Endothelial cell of umbilical vein (primary cell): ENCODE measurements around the gene EML4. TPM values are rescaled to one million over a fixed set of nuclear protein-coding genes. Genes with fewer than 3 reads are reported as not detected.

Experiments
- BruUV-seq: library from RNA; stranded (reverse); fragments of 400-500 nt; replicated peaks from 2 replicates; lab custom pipeline; 2021; lab: Mats Ljungman, UMichigan
- CTCF ChIA-PET: fragments of 300-600, 350-600 bp; sonication (Branson Sonifier 250); formaldehyde crosslinking; loops from one replicate; lab custom pipeline; 2021; ENCODE audit warnings: antibody characterized with exemption, inconsistent platforms; lab: Charles Lee
- POLR2A ChIA-PET: fragments of 300-600, 350-600 bp; sonication (Branson Sonifier 250); formaldehyde crosslinking; loops from one replicate; lab custom pipeline; 2021; ENCODE audit warnings: antibody characterized with exemption, inconsistent platforms; lab: Charles Lee
- DNase-seq: peaks from one replicate; pipeline ENCODE4 v3.0.0-alpha.2; 2011; ENCODE audit warnings: low read depth, low spot score
- FAIRE-seq: peaks from 2 replicates; lab custom pipeline; 2011; peaks lifted over from hg19 to GRCh38; lab: Jason Lieb, UNC
- H2AFZ ChIP-seq: 2 replicates; pipeline ENCODE4 v1.6.0; 2012; ENCODE audit warnings: low read depth, low read length, control low read depth, inconsistent platforms
- H3K27ac ChIP-seq: 2 replicates; pipeline ENCODE4 v1.5.1; 2011; ENCODE audit warnings: low read depth, mild to moderate bottlenecking, control low read depth, low read length, moderate library complexity; ENCODE audit not compliant: insufficient read depth
- H3K27me3 ChIP-seq, 2 experiments: 2 replicates each; pipeline versions ENCODE4 v1.6.0 to v1.6.1; 2011; ENCODE audit warnings: low read length in 2 of 2, mixed read lengths in 1 of 2; ENCODE audit not compliant: control insufficient read depth in 2 of 2, insufficient read depth in 2 of 2
- H3K36me3 ChIP-seq, 2 experiments: 2 replicates in 1 of 2; 3 replicates in 1 of 2; pipeline ENCODE4 v1.5.1; 2011; ENCODE audit warnings: low read length in 2 of 2, mild to moderate bottlenecking in 1 of 2, moderate library complexity in 1 of 2; ENCODE audit not compliant: control insufficient read depth in 2 of 2, insufficient read depth in 2 of 2; ENCODE audit errors: extremely low read depth in 1 of 2
- H3K4me1 ChIP-seq: 3 replicates; pipeline ENCODE4 v1.5.1; 2011; ENCODE audit warnings: mild to moderate bottlenecking, low read length; ENCODE audit not compliant: control insufficient read depth, insufficient read depth; ENCODE audit errors: extremely low read depth
- H3K4me2 ChIP-seq: 2 replicates; pipeline ENCODE4 v1.6.1; 2011; ENCODE audit warnings: low read length, control low read depth, mixed read lengths; ENCODE audit not compliant: insufficient read depth
- H3K4me3 ChIP-seq, 3 experiments: fragments of 200-600 bp in 1 of 3; sonication (generic), shearing (Covaris generic) in 1 of 3; replicated peaks in 1 of 3; 2 replicates each; pipeline ENCODE4 v1.5.1; 2011 to 2016; ENCODE audit warnings: control low read depth in 3 of 3, low read length in 3 of 3, mild to moderate bottlenecking in 2 of 3, inconsistent platforms in 1 of 3, low read depth in 1 of 3, moderate library complexity in 1 of 3; ENCODE audit not compliant: insufficient read depth in 1 of 3
- H3K79me2 ChIP-seq: 2 replicates; pipeline ENCODE4 v1.6.0; 2012; ENCODE audit warnings: low read length, inconsistent platforms; ENCODE audit not compliant: control insufficient read depth, insufficient read depth
- H3K9ac ChIP-seq: replicated peaks from 2 replicates; pipeline ENCODE3; 2011; ENCODE audit warnings: low read length, control low read depth; ENCODE audit not compliant: insufficient read depth; ENCODE audit errors: extremely low read depth
- H3K9me1 ChIP-seq: replicated peaks from 3 replicates; pipeline ENCODE4 v1.6.0; 2011; ENCODE audit warnings: mild to moderate bottlenecking, low read length; ENCODE audit not compliant: control insufficient read depth, insufficient read depth; ENCODE audit errors: extremely low read depth
- H3K9me3 ChIP-seq: replicated peaks from 2 replicates; pipeline ENCODE4 v1.5.1; 2012; ENCODE audit warnings: low read length, inconsistent platforms; ENCODE audit not compliant: control insufficient read depth, insufficient read depth
- H4K20me1 ChIP-seq: replicated peaks from 2 replicates; pipeline ENCODE3; 2011; ENCODE audit warnings: mild to moderate bottlenecking, low read length; ENCODE audit not compliant: control insufficient read depth, insufficient read depth; ENCODE audit errors: extremely low read depth
- CTCF ChIP-seq, 2 donors: IDR thresholded peaks; 1 replicate in 1 of 2; 2 replicates in 1 of 2; pipeline ENCODE4 v1.5.1; 2011; ENCODE audit warnings: low read length in 2 of 2, mild to moderate bottlenecking in 2 of 2, moderate library complexity in 2 of 2, control low read depth in 1 of 2, inconsistent platforms in 1 of 2, low read depth in 1 of 2; ENCODE audit not compliant: insufficient read depth in 1 of 2; ENCODE audit errors: extremely low read depth in 1 of 2
- EZH2 ChIP-seq: IDR thresholded peaks from 2 replicates; pipeline ENCODE4 v1.6.1; 2012; ENCODE audit warnings: borderline replicate concordance, low read depth, mild to moderate bottlenecking, moderate library complexity, low read length, inconsistent platforms; ENCODE audit not compliant: severe bottlenecking
- FOS ChIP-seq: IDR thresholded peaks from 2 replicates; pipeline ENCODE4 v1.6.1; 2011; ENCODE audit warnings: mild to moderate bottlenecking, low read length, moderate library complexity, borderline replicate concordance; ENCODE audit not compliant: insufficient read depth
- GATA2 ChIP-seq: IDR thresholded peaks from 2 replicates; pipeline ENCODE4 v1.7.0; 2011; ENCODE audit warnings: low read depth, mild to moderate bottlenecking, moderate library complexity, mixed read lengths, low read length; ENCODE audit not compliant: insufficient read length, insufficient read depth
- JUN ChIP-seq: IDR thresholded peaks from 2 replicates; pipeline ENCODE4 v1.6.1; 2011; ENCODE audit warnings: borderline replicate concordance, low read depth; ENCODE audit not compliant: insufficient read length, insufficient read depth
- MAX ChIP-seq: IDR thresholded peaks from 2 replicates; pipeline ENCODE4 v1.6.1; 2011; ENCODE audit not compliant: insufficient read depth, insufficient read length
- MYC ChIP-seq: IDR thresholded peaks from one replicate; pipeline ENCODE4 v1.6.1; 2011; ENCODE audit warnings: mild to moderate bottlenecking, low read depth, low read length
- POLR2A ChIP-seq: IDR thresholded peaks from 2 replicates; pipeline ENCODE4 v1.6.1; 2012; ENCODE audit warnings: low read depth, mild to moderate bottlenecking, control low read depth, low read length
- POLR2AphosphoS5 ChIP-seq: IDR thresholded peaks from 2 replicates; pipeline ENCODE4 v1.6.1; 2012; ENCODE audit warnings: low read depth, mild to moderate bottlenecking, control low read depth, low read length, moderate library complexity; ENCODE audit not compliant: insufficient read depth
- dilution Hi-C: fragments of 300-500 bp; cut with MboI; formaldehyde crosslinking; loops from one replicate; pipeline ENCODE4 v1.15.0; 2019; ENCODE audit warnings: low sequenced_read_pairs; ENCODE audit not compliant: extremely low pct_ligation_motif_present
- intact Hi-C: fragments of 100-400 bp; cut with micrococcal nuclease; formaldehyde crosslinking; loops from one replicate; pipeline ENCODE4 v1.10.0; 2022
- polyA plus RNA-seq, 4 experiments: library from polyadenylated mRNA; depleted of rRNA in 3 of 4; stranded (reverse) in 3 of 4; unstranded in 1 of 4; fragments of >200 nt; gene quantifications; 2 replicates each; pipeline versions ENCODE4 v1.2.1 to v1.2.3, GENCODE V29; 2011 to 2012; ENCODE audit warnings: missing spikeins in 1 of 4
- total RNA-seq: library from RNA; stranded (reverse); gene quantifications from 2 replicates; pipeline ENCODE4 v1.2.3, GENCODE V29; 2021

Gene EML4
- total and polyA plus RNA-seq, 2 donors (not counting 3 experiments of a cell fraction or from before 2014, with no cell fraction given): 13.3 to 32.0 TPM

DNA sequence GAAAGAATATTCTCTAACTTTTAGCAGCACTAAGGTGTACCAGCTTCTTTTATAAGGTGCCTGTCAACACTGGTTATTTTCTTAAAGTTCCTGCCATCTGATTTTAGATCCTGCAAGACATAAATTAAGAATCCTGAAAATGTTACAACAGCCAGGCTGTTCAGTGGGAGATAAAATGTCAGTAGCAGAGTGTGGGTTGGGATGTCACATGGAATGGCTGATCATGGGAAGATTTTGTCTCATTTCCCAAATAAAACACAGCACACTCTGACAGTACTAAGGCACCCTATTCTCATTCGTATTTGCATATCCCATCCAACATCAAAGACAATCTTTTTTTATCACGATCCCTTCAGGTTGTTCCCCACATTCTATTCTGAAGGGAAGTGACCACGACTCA is 194.3 kb downstream of the EML4 start:
- FAIRE-seq: no peak
- CTCF ChIA-PET: interaction anchor here (1.4 to 1.5 kb wide), 2 partner anchors 22 to 267 kb away, joined by 4 read pairs; no protein-coding TSS in a partner anchor
- intact Hi-C loops: no loop called here
- no peak overlapping the region for H2AFZ ChIP-seq
- peaks cover 7 to 10% of the 10 kb centered on the region in 2 experiments for H3K27me3 ChIP-seq
- H3K27ac ChIP-seq: no peak overlapping the region
- H3K4me2 ChIP-seq: no peak overlapping the region
- DNase-seq: no peak
- H3K79me2 ChIP-seq: peaks cover 25% of the 10 kb centered on the region
- no peak overlapping the region for H3K9ac ChIP-seq
- H3K9me1 ChIP-seq: no peaks in the 10 kb centered on the region
- no peak for TF ChIP-seq GATA2
- no peaks in the 10 kb centered on the region for H4K20me1 ChIP-seq
- H3K4me3 ChIP-seq: no peak overlapping the region
- no peaks in the 10 kb centered on the region for H3K9me3 ChIP-seq
- no TSS peak for BruUV-seq
- H3K4me1 ChIP-seq: peaks cover 18% of the 10 kb centered on the region
- POLR2A ChIA-PET: no interaction called here
- dilution Hi-C loops: no loop called here
- no peaks in the 10 kb centered on the region for H3K36me3 ChIP-seq

DNA sequence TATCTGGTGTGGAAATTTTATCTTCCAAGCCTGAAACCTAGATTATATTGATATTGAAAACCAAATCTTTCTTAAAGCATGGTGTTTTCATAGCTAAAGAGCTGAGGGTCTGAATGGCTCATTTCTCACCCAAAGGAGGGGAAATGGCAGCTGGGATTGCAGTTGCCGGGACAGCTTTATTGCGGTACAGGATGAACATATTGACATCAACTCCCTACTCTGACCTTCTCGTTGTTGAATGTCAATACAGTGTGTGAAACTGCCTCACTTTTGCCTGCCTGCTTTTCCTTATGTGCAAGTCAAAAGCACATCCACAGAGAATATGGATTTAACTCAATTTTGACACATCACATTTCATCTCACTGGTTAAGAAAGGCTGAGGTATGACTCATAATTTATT is 195.5 kb downstream of the EML4 start:
- DNase-seq (no peak), FAIRE-seq (no peak)
- no TSS peak for BruUV-seq
- Histone ChIP-seq H4K20me1 (no peaks in the 10 kb centered on the region), H2AFZ (no peak overlapping the region), H3K9ac (no peak overlapping the region), H3K36me3 (no peaks in the 10 kb centered on the region), H3K27me3 (peaks cover 8 to 10% of the 10 kb centered on the region in 2 experiments), H3K4me2 (no peak overlapping the region), H3K9me1 (no peaks in the 10 kb centered on the region), H3K4me3 (no peak overlapping the region), H3K4me1 (peaks cover 11% of the 10 kb centered on the region), H3K79me2 (peaks cover 13% of the 10 kb centered on the region), H3K27ac (no peak overlapping the region), H3K9me3 (no peaks in the 10 kb centered on the region)
- ChIA-PET POLR2A (no interaction called here), CTCF (no interaction called here)
- TF ChIP-seq MAX: no peak
- no peak for TF ChIP-seq CTCF (IDR thresholded peaks at IDR 0.05; ENCODE audit: extremely low read depth in 1 of 2, insufficient read depth in 1 of 2, low read depth in 1 of 2, low read length in 2 of 2)
- TF ChIP-seq EZH2: no peak
- TF ChIP-seq POLR2AphosphoS5: no peak
- no peak for TF ChIP-seq MYC
- TF ChIP-seq POLR2A: no peak
- no peak for TF ChIP-seq FOS
- no peak for TF ChIP-seq JUN
- TF ChIP-seq GATA2: no peak
- dilution Hi-C loops: no loop called here
- intact Hi-C loops: no loop called here
